Calu3 (cell line): ENCODE measurements around the gene MKLN1. TPM values are rescaled to one million over a fixed set of nuclear protein-coding genes. Genes with fewer than 3 reads are reported as not detected.

ENCODE experiments used
- BruUV-seq: library from RNA; stranded (reverse); fragments of 400-500 nt; replicated peaks from 2 replicates; lab custom pipeline; 2021; lab: Mats Ljungman, UMichigan
- CTCF ChIA-PET: fragments of 300-600 bp; sonication (Branson Sonifier 250); formaldehyde crosslinking; loops from one replicate; lab custom pipeline; 2022; ENCODE audit warnings: antibody characterized with exemption; lab: Charles Lee
- DNase-seq: peaks from one replicate; pipeline ENCODE4 v3.0.0; 2022
- H3K27ac Mint-ChIP-seq: one replicate; pipeline ENCODE4 v1.8.0; 2022; ENCODE audit warnings: mixed read lengths; ENCODE audit not compliant: unreplicated experiment
- H3K27me3 Mint-ChIP-seq: one replicate; pipeline ENCODE4 v1.8.0; 2022; ENCODE audit warnings: mixed read lengths; ENCODE audit not compliant: unreplicated experiment
- H3K36me3 Mint-ChIP-seq: one replicate; pipeline ENCODE4 v1.8.0; 2022; ENCODE audit warnings: mild to moderate bottlenecking, moderate library complexity, mixed read lengths; ENCODE audit not compliant: insufficient read depth, unreplicated experiment
- H3K4me1 Mint-ChIP-seq: one replicate; pipeline ENCODE4 v1.8.0; 2022; ENCODE audit warnings: mild to moderate bottlenecking, low read depth, mixed read lengths; ENCODE audit not compliant: unreplicated experiment
- H3K4me3 Mint-ChIP-seq: one replicate; pipeline ENCODE4 v1.8.0; 2022; ENCODE audit warnings: mild to moderate bottlenecking, low read depth, moderate library complexity, mixed read lengths; ENCODE audit not compliant: unreplicated experiment
- H3K9me3 Mint-ChIP-seq: one replicate; pipeline ENCODE4 v1.8.0; 2022; ENCODE audit warnings: low read depth, mixed read lengths; ENCODE audit not compliant: unreplicated experiment
- CTCF ChIP-seq: fragments of 200-600 bp; IDR thresholded peaks from one replicate; pipeline ENCODE4 v1.8.0; 2022; ENCODE audit warnings: antibody characterized with exemption; ENCODE audit not compliant: unreplicated experiment
- intact Hi-C: fragments of 100-400 bp; cut with micrococcal nuclease; formaldehyde crosslinking; loops from one replicate; pipeline ENCODE4 v1.10.0; 2022; ENCODE audit not compliant: unreplicated experiment
- total RNA-seq: library from RNA; stranded (reverse); gene quantifications from 2 replicates; pipeline ENCODE4 v1.2.3, GENCODE V29; 2022

The MKLN1 gene
- total RNA-seq, 1 experiment from 2014 or later: 47.1 TPM

DNA sequence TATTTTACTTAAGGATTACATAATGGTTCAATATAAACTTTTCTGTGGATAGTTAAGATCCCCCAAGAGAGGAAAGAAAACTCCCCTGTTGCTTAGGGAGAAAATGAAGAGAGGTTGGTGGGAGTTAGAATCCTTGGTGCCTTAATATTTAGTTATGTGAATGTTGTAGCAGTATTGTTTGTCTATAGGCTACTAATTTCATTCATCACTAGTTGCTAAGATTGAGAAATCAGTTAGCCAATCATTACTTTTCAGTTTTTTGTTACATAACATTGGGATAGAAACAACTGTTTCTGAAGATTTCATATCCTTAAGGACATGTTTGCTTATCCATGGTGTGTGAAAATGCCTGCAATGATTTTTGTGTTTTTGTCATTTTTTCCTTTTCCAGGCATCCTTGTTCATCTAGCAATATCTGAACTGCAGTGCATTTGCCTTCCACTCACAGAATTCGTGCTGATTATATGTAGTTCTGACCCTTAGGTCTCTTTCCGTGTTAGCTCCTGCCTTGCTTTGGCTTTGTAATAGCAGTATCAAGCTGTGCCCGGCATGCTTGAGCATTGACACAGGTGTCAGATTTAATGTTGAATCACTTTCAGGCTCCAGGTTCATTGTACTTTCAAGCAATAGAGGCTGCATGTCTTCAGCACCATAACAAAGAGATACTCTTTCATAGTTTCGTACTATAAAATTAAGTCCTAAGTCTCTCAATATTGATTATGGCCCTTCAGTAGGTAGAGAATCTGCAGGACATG is 143.8 kb downstream of the MKLN1 start:
- Mint-ChIP-seq H3K36me3 (peaks cover 29% of the 10 kb centered on the region), H3K4me3 (no peak overlapping the region), H3K27ac (no peak overlapping the region), H3K9me3 (no peaks in the 10 kb centered on the region), H3K27me3 (no peaks in the 10 kb centered on the region), H3K4me1 (no peaks in the 10 kb centered on the region)
- no peak for TF ChIP-seq CTCF
- CTCF ChIA-PET: no interaction called here
- no peak for DNase-seq
- intact Hi-C loops: no loop called here
- BruUV-seq: no TSS peak

GRCh38 chr7:131476740-131477139 is 149.1 kb downstream of the MKLN1 start:
- Mint-ChIP-seq H3K27me3 (no peaks in the 10 kb centered on the region), H3K4me3 (no peak overlapping the region), H3K36me3 (peaks cover 16% of the 10 kb centered on the region), H3K9me3 (no peaks in the 10 kb centered on the region), H3K27ac (no peak overlapping the region), H3K4me1 (peaks cover 9% of the 10 kb centered on the region)
- no TSS peak for BruUV-seq
- TF ChIP-seq CTCF: no peak
- DNase-seq: no peak
- intact Hi-C loops: no loop called here
- CTCF ChIA-PET: no interaction called here

GRCh38 chr7:131480384-131481315 is 153.0 kb downstream of the MKLN1 start:
- CTCF ChIA-PET: no interaction called here
- Mint-ChIP-seq H3K27ac (no peak overlapping the region), H3K4me1 (peaks cover 9% of the 10 kb centered on the region), H3K27me3 (no peaks in the 10 kb centered on the region), H3K36me3 (peaks cover 9% of the 10 kb centered on the region), H3K4me3 (no peak overlapping the region), H3K9me3 (no peaks in the 10 kb centered on the region)
- DNase-seq: no peak
- TF ChIP-seq CTCF: no peak
- BruUV-seq: no TSS peak
- intact Hi-C loops: no loop called here

- H3K9me3 Mint-ChIP-seq: no peaks in the 10 kb centered on the region
Observed at GRCh38 chr7:131482800-131483199, 155.1 kb downstream of the MKLN1 start.

More at GRCh38 chr7:131482800-131483199, 155.1 kb downstream of the MKLN1 start:
- Mint-ChIP-seq H3K27me3 (no peaks in the 10 kb centered on the region), H3K27ac (no peak overlapping the region), H3K4me1 (peaks cover 9% of the 10 kb centered on the region), H3K4me3 (no peak overlapping the region), H3K36me3 (peaks cover 9% of the 10 kb centered on the region)
- DNase-seq: no peak
- no peak for TF ChIP-seq CTCF
- CTCF ChIA-PET: no interaction called here
- BruUV-seq: no TSS peak
- intact Hi-C loops: no loop called here
